GM18861 (cell line): ENCODE measurements around the gene ADGRA1.
"Not testable (repeated sequence)": the region's sequence is repeated elsewhere in the genome, so short reads cannot be mapped to it uniquely, and the experiment has no call there.

Experiments
- ATAC-seq: cut with Tn5 transposase; IDR thresholded peaks from one replicate; pipeline ENCODE4 v1.9.1; 2021; ENCODE audit not compliant: unreplicated experiment

ADGRA1 gene

GRCh38 chr10:133174689-133175263 lies 87.1 kb downstream of the ADGRA1 start:
- no peak for ATAC-seq

- not testable (repeated sequence) for ATAC-seq
These were observed 87.9 kb downstream of the ADGRA1 start for GRCh38 chr10:133175624-133176023.

- ATAC-seq: no peak
These were observed 88.8 kb downstream of the ADGRA1 start for GRCh38 chr10:133176546-133176945.

GRCh38 chr10:133177380-133178157 lies 89.8 kb downstream of the ADGRA1 start:
- no peak for ATAC-seq

- ATAC-seq: no peak
These were observed 90.8 kb downstream of the ADGRA1 start for GRCh38 chr10:133178357-133179127.

GRCh38 chr10:133179128-133179520 lies 91.4 kb downstream of the ADGRA1 start:
- ATAC-seq: no peak

- no peak for ATAC-seq
These were observed 91.9 kb downstream of the ADGRA1 start for GRCh38 chr10:133179651-133180050.

GRCh38 chr10:133180192-133180964 lies 92.7 kb downstream of the ADGRA1 start:
- no peak for ATAC-seq

- no peak for ATAC-seq
These were observed 93.4 kb downstream of the ADGRA1 start for GRCh38 chr10:133180965-133181639.
